Esophagus muscularis mucosa (tissue), 4 donors: ENCODE results near the gene ABCC9. TPM values are rescaled to one million over a fixed set of nuclear protein-coding genes. Genes with fewer than 3 reads are reported as not detected.

Source experiments
- DNase-seq: peaks from one replicate; pipeline ENCODE4 v3.0.0-alpha.2; 2017; ENCODE audit errors: extremely low spot score
- H3K27ac ChIP-seq, 4 donors: fragments of 200-600 bp; sonication (generic); replicated peaks in 1 of 4; 1 replicate in 3 of 4; 2 replicates in 1 of 4; pipeline ENCODE4 v1.5.1; 2016 to 2019; ENCODE audit warnings: mild to moderate bottlenecking in 1 of 4
- H3K27me3 ChIP-seq, 4 donors: fragments of 200-600 bp; sonication (generic); one replicate each; pipeline versions ENCODE4 v1.5.1 to v1.6.0; 2016 to 2019
- H3K36me3 ChIP-seq, 4 donors: fragments of 200-600 bp; sonication (generic); one replicate each; pipeline ENCODE4 v1.5.1; 2016 to 2019
- H3K4me1 ChIP-seq, 4 donors: fragments of 200-600 bp; sonication (generic); one replicate each; pipeline ENCODE4 v1.5.1; 2016 to 2019
- H3K4me3 ChIP-seq, 4 donors: fragments of 200-600 bp; sonication (generic); 1 replicate in 2 of 4; 2 replicates in 2 of 4; pipeline ENCODE4 v1.5.1; 2016 to 2019; ENCODE audit warnings: mild to moderate bottlenecking in 4 of 4, moderate library complexity in 1 of 4
- H3K9me3 ChIP-seq, 4 donors: fragments of 200-600 bp; sonication (generic); 1 replicate in 3 of 4; 2 replicates in 1 of 4; pipeline ENCODE4 v1.5.1; 2016 to 2019
- CTCF ChIP-seq, 3 experiments: fragments of 200-600 bp in 2 of 3; fragments of 450-650 bp in 1 of 3; sonication (generic) in 2 of 3; IDR thresholded peaks; one replicate each; pipeline ENCODE4 v1.5.1; 2017 to 2019; ENCODE audit warnings: antibody characterized with exemption in 3 of 3, mild to moderate bottlenecking in 2 of 3, moderate library complexity in 1 of 3
- EP300 ChIP-seq: sonication (generic); formaldehyde crosslinking; IDR thresholded peaks from one replicate; pipeline ENCODE4 v1.6.1; 2017; ENCODE audit warnings: antibody characterized with exemption
- POLR2A ChIP-seq: fragments of 450-650 bp; IDR thresholded peaks from one replicate; pipeline ENCODE4 v1.6.1; 2017; ENCODE audit warnings: antibody characterized with exemption, moderate library complexity, mild to moderate bottlenecking, low read depth
- POLR2AphosphoS5 ChIP-seq, 2 donors: sonication (generic); formaldehyde crosslinking; IDR thresholded peaks; one replicate each; pipeline ENCODE4 v1.6.1; 2017; ENCODE audit warnings: antibody characterized with exemption in 2 of 2
- WGBS: methylation state at CpG from one replicate; pipeline ENCODE4 v1.1.5; 2018; 5-methylcytosine and 5-hydroxymethylcytosine counted together
- intact Hi-C: fragments of 100-400 bp; cut with DNase I; formaldehyde crosslinking; loops from one replicate; pipeline ENCODE4 v1.15.1; 2023
- total RNA-seq, 4 donors: library from RNA; depleted of rRNA; stranded (reverse); fragments of >200 nt; gene quantifications; one replicate each; pipeline versions ENCODE4 v1.1.0 to v1.2.1, GENCODE V29; 2016

The ABCC9 gene
- total RNA-seq, 4 donors from 2014 or later: 44.1 to 58.6 (median 50.9) TPM

- TF ChIP-seq POLR2AphosphoS5 (IDR thresholded peaks at IDR 0.05) (no peak), EP300 (no peak), POLR2A (no peak), CTCF (IDR thresholded peaks at IDR 0.05) (no peak)
- Histone ChIP-seq H3K4me3 (no peak overlapping the region), H3K4me1 (peaks cover 0 to 9% (median 6%) of the 10 kb centered on the region in 4 donors), H3K27me3 (no peaks in the 10 kb centered on the region), H3K9me3 (peaks cover 0 to 4% (median 0%) of the 10 kb centered on the region in 4 donors), H3K27ac (no peak overlapping the region), H3K36me3 (peaks cover 0 to 30% (median 11%) of the 10 kb centered on the region in 4 donors)
- DNase-seq: no peak
- intact Hi-C loops: no loop called here
These were observed 75.4 kb downstream of the ABCC9 start for GRCh38 chr12:21865846-21866245.

GRCh38 chr12:21860534-21860933, 80.7 kb downstream of the ABCC9 start:
- intact Hi-C loops: no loop called here
- Histone ChIP-seq H3K9me3 (no peaks in the 10 kb centered on the region), H3K27ac (no peak overlapping the region), H3K4me3 (no peak overlapping the region), H3K4me1 (peaks cover 0 to 5% (median 2%) of the 10 kb centered on the region in 4 donors), H3K27me3 (no peaks in the 10 kb centered on the region), H3K36me3 (peaks cover 0 to 17% (median 11%) of the 10 kb centered on the region in 4 donors)
- no peak for DNase-seq
- WGBS: 82% methylated on average over 2 of the region's 2 CpGs
- TF ChIP-seq CTCF (IDR thresholded peaks at IDR 0.05) (no peak), POLR2AphosphoS5 (IDR thresholded peaks at IDR 0.05) (no peak), EP300 (no peak), POLR2A (no peak)

- TF ChIP-seq POLR2A (no peak), CTCF (IDR thresholded peaks at IDR 0.05) (no peak), EP300 (no peak), POLR2AphosphoS5 (IDR thresholded peaks at IDR 0.05) (no peak)
- Histone ChIP-seq H3K36me3 (peaks cover 0 to 17% (median 11%) of the 10 kb centered on the region in 4 donors), H3K27me3 (no peaks in the 10 kb centered on the region), H3K9me3 (no peaks in the 10 kb centered on the region), H3K27ac (no peak overlapping the region), H3K4me1 (peaks cover 0 to 5% (median 2%) of the 10 kb centered on the region in 4 donors), H3K4me3 (no peak overlapping the region)
- intact Hi-C loops: no loop called here
- no peak for DNase-seq
- 100% methylated on average over 4 of the region's 4 CpGs for WGBS
These were observed 81.1 kb downstream of the ABCC9 start for GRCh38 chr12:21860128-21860527.

- no peak overlapping the region for H3K27ac ChIP-seq
- 90% methylated on average over 5 of the region's 5 CpGs for WGBS
- H3K4me1 ChIP-seq: peaks cover 8 to 17% (median 14%) of the 10 kb centered on the region in 4 donors
- no peaks in the 10 kb centered on the region for H3K27me3 ChIP-seq
- H3K36me3 ChIP-seq: peaks cover 0 to 24% (median 5%) of the 10 kb centered on the region in 4 donors
- H3K4me3 ChIP-seq: no peak overlapping the region
- DNase-seq: no peak
- H3K9me3 ChIP-seq: no peaks in the 10 kb centered on the region
- TF ChIP-seq POLR2AphosphoS5 (IDR thresholded peaks at IDR 0.05) (no peak), EP300 (no peak), POLR2A (no peak), CTCF (IDR thresholded peaks at IDR 0.05) (no peak)
- intact Hi-C loops: no loop called here
These were observed 89.0 kb downstream of the ABCC9 start for GRCh38 chr12:21852251-21852650.

GRCh38 chr12:21851151-21851550, 90.1 kb downstream of the ABCC9 start:
- Histone ChIP-seq H3K9me3 (no peaks in the 10 kb centered on the region), H3K4me3 (no peak overlapping the region), H3K4me1 (peaks cover 8 to 17% (median 14%) of the 10 kb centered on the region in 4 donors), H3K36me3 (peaks cover 0 to 34% (median 5%) of the 10 kb centered on the region in 4 donors), H3K27ac (peak overlapping the region in 1 of 4 donors; percentile 5), H3K27me3 (no peaks in the 10 kb centered on the region)
- intact Hi-C loops: no loop called here
- 84% methylated on average over 1 of the region's 1 CpG for WGBS
- no peak for DNase-seq
- TF ChIP-seq CTCF (IDR thresholded peaks at IDR 0.05) (no peak), POLR2AphosphoS5 (IDR thresholded peaks at IDR 0.05) (no peak), EP300 (no peak), POLR2A (no peak)
